IMR-90 (cell line): ENCODE data around the gene SIGLEC12.

Experiments
- CEBPB ChIP-seq: IDR thresholded peaks from 2 replicates; pipeline ENCODE4 v1.6.1; 2012; ENCODE audit warnings: low read depth, low read length, improper control_type of control experiment
- FOS ChIP-seq: fragments of 150-350 bp; IDR thresholded peaks from 2 replicates; pipeline ENCODE4 v1.6.1; 2016; ENCODE audit warnings: low read depth, low read length
- MAFK ChIP-seq: IDR thresholded peaks from 2 replicates; pipeline ENCODE4 v1.6.1; 2012; ENCODE audit warnings: low read depth, low read length, improper control_type of control experiment
- MAZ ChIP-seq: IDR thresholded peaks from 2 replicates; pipeline ENCODE4 v1.6.1; 2012; ENCODE audit warnings: low read depth, mild to moderate bottlenecking, low read length, improper control_type of control experiment, moderate library complexity, borderline replicate concordance
- MXI1 ChIP-seq: IDR thresholded peaks from 2 replicates; pipeline ENCODE4 v1.6.1; 2012; ENCODE audit warnings: low read depth, mild to moderate bottlenecking, low read length, moderate library complexity, borderline replicate concordance
- POLR2A ChIP-seq: IDR thresholded peaks from 2 replicates; pipeline ENCODE4 v1.6.1; 2012; ENCODE audit warnings: mild to moderate bottlenecking, low read depth, low read length
- RAD21 ChIP-seq: IDR thresholded peaks from 2 replicates; pipeline ENCODE4 v1.6.1; 2012; ENCODE audit warnings: low read length, improper control_type of control experiment
- RCOR1 ChIP-seq: IDR thresholded peaks from 2 replicates; pipeline ENCODE4 v1.6.1; 2012; ENCODE audit warnings: mild to moderate bottlenecking, low read length, improper control_type of control experiment; ENCODE audit not compliant: insufficient replicate concordance
- RFX5 ChIP-seq: IDR thresholded peaks from 2 replicates; pipeline ENCODE4 v1.8.0; 2012; ENCODE audit warnings: low read depth, mild to moderate bottlenecking, low read length, moderate library complexity
- SMC3 ChIP-seq: fragments of 150-350 bp; IDR thresholded peaks from 2 replicates; pipeline ENCODE4 v1.6.1; 2016; ENCODE audit warnings: low read depth, mild to moderate bottlenecking, antibody characterized with exemption, low read length, moderate library complexity
- USF2 ChIP-seq: fragments of 150-350 bp; IDR thresholded peaks from 2 replicates; pipeline ENCODE4 v1.6.1; 2017; ENCODE audit warnings: mild to moderate bottlenecking, antibody characterized with exemption, low read length, low read depth
- TF ChIP-seq, protein P1 (sequence below): conservative IDR thresholded peaks from 2 replicates; pipeline ENCODE4 v1.5.1; 2012; ENCODE audit warnings: mild to moderate bottlenecking, low read depth, low read length, improper control_type of control experiment

DNA sequence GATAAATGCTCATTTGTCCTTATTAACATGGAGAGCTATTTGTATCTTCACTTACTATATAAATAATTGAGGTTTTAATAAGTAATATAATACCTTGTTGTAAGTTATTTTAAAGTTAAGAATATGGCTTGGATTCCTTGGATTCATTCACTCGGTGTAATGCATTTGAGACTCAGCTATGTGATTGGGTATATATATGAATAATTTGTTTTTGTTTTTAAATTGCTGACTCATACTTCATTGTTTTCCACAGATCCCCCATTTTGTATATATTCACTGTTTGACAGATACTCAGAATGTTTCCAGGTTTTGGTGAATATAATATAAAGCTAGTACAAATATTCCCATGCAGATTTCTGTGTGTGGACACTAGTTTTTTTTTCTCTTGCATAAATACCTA lies 30.1 kb downstream of the SIGLEC12 start:
- TF ChIP-seq, protein P1, sequence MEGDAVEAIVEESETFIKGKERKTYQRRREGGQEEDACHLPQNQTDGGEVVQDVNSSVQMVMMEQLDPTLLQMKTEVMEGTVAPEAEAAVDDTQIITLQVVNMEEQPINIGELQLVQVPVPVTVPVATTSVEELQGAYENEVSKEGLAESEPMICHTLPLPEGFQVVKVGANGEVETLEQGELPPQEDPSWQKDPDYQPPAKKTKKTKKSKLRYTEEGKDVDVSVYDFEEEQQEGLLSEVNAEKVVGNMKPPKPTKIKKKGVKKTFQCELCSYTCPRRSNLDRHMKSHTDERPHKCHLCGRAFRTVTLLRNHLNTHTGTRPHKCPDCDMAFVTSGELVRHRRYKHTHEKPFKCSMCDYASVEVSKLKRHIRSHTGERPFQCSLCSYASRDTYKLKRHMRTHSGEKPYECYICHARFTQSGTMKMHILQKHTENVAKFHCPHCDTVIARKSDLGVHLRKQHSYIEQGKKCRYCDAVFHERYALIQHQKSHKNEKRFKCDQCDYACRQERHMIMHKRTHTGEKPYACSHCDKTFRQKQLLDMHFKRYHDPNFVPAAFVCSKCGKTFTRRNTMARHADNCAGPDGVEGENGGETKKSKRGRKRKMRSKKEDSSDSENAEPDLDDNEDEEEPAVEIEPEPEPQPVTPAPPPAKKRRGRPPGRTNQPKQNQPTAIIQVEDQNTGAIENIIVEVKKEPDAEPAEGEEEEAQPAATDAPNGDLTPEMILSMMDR = no peak
- TF ChIP-seq RFX5 (no peak), RCOR1 (no peak), POLR2A (no peak), MXI1 (no peak), SMC3 (no peak), RAD21 (no peak), USF2 (no peak), MAFK (peak; percentile 63; the same call in 1 of the 2 replicates), FOS (no peak), MAZ (no peak), CEBPB (no peak)
